ENCODE data around the gene TRRAP. TPM values are rescaled to one million over a fixed set of nuclear protein-coding genes. Genes with fewer than 3 reads are reported as not detected.
A peak's percentile ranks its signal among the peaks of the same experiment; 100 is the strongest.

TRRAP gene
- total and polyA plus RNA-seq, 10 donors = 8.4 to 73.4 (median 57.5) TPM

GRCh38 chr7:98879198-98879978 is 1.1 kb downstream of the TRRAP start:
- Histone ChIP-seq H3K27me3 (replicated peaks in 1 of 7) (no peaks in the 10 kb centered on the region), H3K36me3 (peaks cover 0 to 36% (median 31%) of the 10 kb centered on the region in 6 donors), H3K4me3 (peak overlapping the region; percentile 73 to 100 (median 92)), H3K27ac (peak overlapping the region; percentile 88 to 99 (median 97)), H3K9me3 (no peaks in the 10 kb centered on the region), H3K4me1 (peaks cover 13 to 59% (median 23%) of the 10 kb centered on the region in 6 donors)
- 0 to 1% (median 1%) methylated on average over 19 to 29 of the region's 29 CpGs for WGBS, 5 donors
- DNase-seq = peak; percentile 85
- TF ChIP-seq, protein P1, sequence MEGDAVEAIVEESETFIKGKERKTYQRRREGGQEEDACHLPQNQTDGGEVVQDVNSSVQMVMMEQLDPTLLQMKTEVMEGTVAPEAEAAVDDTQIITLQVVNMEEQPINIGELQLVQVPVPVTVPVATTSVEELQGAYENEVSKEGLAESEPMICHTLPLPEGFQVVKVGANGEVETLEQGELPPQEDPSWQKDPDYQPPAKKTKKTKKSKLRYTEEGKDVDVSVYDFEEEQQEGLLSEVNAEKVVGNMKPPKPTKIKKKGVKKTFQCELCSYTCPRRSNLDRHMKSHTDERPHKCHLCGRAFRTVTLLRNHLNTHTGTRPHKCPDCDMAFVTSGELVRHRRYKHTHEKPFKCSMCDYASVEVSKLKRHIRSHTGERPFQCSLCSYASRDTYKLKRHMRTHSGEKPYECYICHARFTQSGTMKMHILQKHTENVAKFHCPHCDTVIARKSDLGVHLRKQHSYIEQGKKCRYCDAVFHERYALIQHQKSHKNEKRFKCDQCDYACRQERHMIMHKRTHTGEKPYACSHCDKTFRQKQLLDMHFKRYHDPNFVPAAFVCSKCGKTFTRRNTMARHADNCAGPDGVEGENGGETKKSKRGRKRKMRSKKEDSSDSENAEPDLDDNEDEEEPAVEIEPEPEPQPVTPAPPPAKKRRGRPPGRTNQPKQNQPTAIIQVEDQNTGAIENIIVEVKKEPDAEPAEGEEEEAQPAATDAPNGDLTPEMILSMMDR (IDR thresholded peaks at IDR 0.05 in 8 of 11, conservative IDR thresholded peaks at IDR 0.05 in 3 of 11) = peak in 7 of 11 experiments; percentile 4 to 69 (median 48)
- TF ChIP-seq POLR2AphosphoS5 (IDR thresholded peaks at IDR 0.05) = peak in 1 of 3 donors; percentile 8
- TF ChIP-seq POLR2A (IDR thresholded peaks at IDR 0.05) = no peak
- intact Hi-C loops (cut with DNase I; ENCODE audit: low total_unique reads) = no loop called here

DNA sequence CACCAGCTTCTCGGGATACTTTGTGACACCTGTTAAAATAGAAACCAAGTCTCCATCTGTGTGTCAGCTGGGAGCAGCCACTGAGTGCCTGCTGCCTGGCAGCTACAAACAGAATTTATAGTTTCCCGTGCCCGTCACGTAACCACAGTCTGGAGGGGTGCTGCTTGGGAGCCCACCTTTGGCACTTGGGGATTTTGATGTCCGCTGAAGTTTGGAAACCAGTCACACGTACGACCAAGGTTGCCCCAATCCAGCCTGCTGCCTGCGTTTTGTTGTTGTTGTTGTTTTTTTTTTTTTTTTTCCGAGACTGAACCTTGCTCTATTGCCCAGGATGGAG is 1.6 kb downstream of the TRRAP start:
- no peaks in the 10 kb centered on the region for H3K27me3 ChIP-seq (replicated peaks in 1 of 7)
- no peak for DNase-seq
- TF ChIP-seq, protein P1 (IDR thresholded peaks at IDR 0.05 in 8 of 11, conservative IDR thresholded peaks at IDR 0.05 in 3 of 11) = no peak
- TF ChIP-seq POLR2A (IDR thresholded peaks at IDR 0.05) = no peak
- TF ChIP-seq POLR2AphosphoS5 (IDR thresholded peaks at IDR 0.05) = no peak
- peak overlapping the region in 7 of 8 donors; percentile 73 to 100 (median 95) for H3K4me3 ChIP-seq
- peak overlapping the region; percentile 43 to 99 (median 97) for H3K27ac ChIP-seq
- peaks cover 0 to 42% (median 36%) of the 10 kb centered on the region in 6 donors for H3K36me3 ChIP-seq
- peaks cover 13 to 64% (median 23%) of the 10 kb centered on the region in 6 donors for H3K4me1 ChIP-seq
- intact Hi-C loops (cut with DNase I; ENCODE audit: low total_unique reads) = no loop called here
- H3K9me3 ChIP-seq = no peaks in the 10 kb centered on the region
- 23 to 32% (median 26%) methylated on average over 9 of the region's 9 CpGs for WGBS, 5 donors

- H3K27me3 ChIP-seq (replicated peaks in 1 of 7) = no peaks in the 10 kb centered on the region
- peak overlapping the region in 4 of 8 donors; percentile 97 to 99 (median 98) for H3K27ac ChIP-seq
- DNase-seq = no peak
- H3K4me1 ChIP-seq = peaks cover 13 to 67% (median 23%) of the 10 kb centered on the region in 6 donors
- 86 to 97% (median 93%) methylated on average over 8 of the region's 8 CpGs for WGBS, 5 donors
- H3K36me3 ChIP-seq = peaks cover 0 to 47% (median 39%) of the 10 kb centered on the region in 6 donors
- TF ChIP-seq, protein P1 (IDR thresholded peaks at IDR 0.05 in 8 of 11, conservative IDR thresholded peaks at IDR 0.05 in 3 of 11) = no peak
- no peak for TF ChIP-seq POLR2A (IDR thresholded peaks at IDR 0.05)
- no peak for TF ChIP-seq POLR2AphosphoS5 (IDR thresholded peaks at IDR 0.05)
- H3K9me3 ChIP-seq = no peaks in the 10 kb centered on the region
- peak overlapping the region in 3 of 8 donors; percentile 88 to 99 (median 95) for H3K4me3 ChIP-seq
- intact Hi-C loops (cut with DNase I; ENCODE audit: low total_unique reads) = no loop called here
Measured at GRCh38 chr7:98880485-98880884, 2.2 kb downstream of the TRRAP start.
